HepG2 (cell line): ENCODE results near the gene MARF1. TPM values are rescaled to one million over a fixed set of nuclear protein-coding genes. Genes with fewer than 3 reads are reported as not detected.

ENCODE experiments used
- ATAC-seq: fragments of 200-7000 bp; cut with Tn5 transposase; 3 replicates; pipeline ENCODE4 v1.9.1; 2020; ENCODE audit warnings: mild to moderate bottlenecking, moderate library complexity
- Bru-seq: library from RNA; stranded (reverse); fragments of 400-500 nt; gene quantifications from one replicate; lab custom pipeline; 2021; lab: Mats Ljungman, UMichigan
- BruChase-seq, 2 experiments: library from RNA; stranded (reverse); fragments of 400-500 nt; gene quantifications; one replicate each; lab custom pipeline; 2021; lab: Mats Ljungman, UMichigan
- BruUV-seq: library from RNA; stranded (reverse); fragments of 400-500 nt; replicated peaks from 2 replicates; lab custom pipeline; 2021; lab: Mats Ljungman, UMichigan
- CTCF ChIA-PET: fragments of 300-600 bp; formaldehyde crosslinking; extraction: SDS; loops from one replicate; lab custom pipeline; 2021; ENCODE audit warnings: low total read pairs, inconsistent platforms, low intra/inter-chr PET ratio; lab: Yijun Ruan, JAX
- POLR2A ChIA-PET: fragments of 350-600 bp; sonication (Branson Sonifier 250); formaldehyde crosslinking; loops from one replicate; lab custom pipeline; 2020; ENCODE audit warnings: antibody characterized with exemption, inconsistent platforms; lab: Yijun Ruan, JAX
- DNase-seq: peaks from one replicate; pipeline ENCODE4 v3.0.0-alpha.2; 2015; ENCODE audit warnings: low spot score
- FAIRE-seq: peaks from 3 replicates; lab custom pipeline; 2011; peaks lifted over from hg19 to GRCh38; lab: Jason Lieb, UNC
- H2AFZ ChIP-seq: one replicate; pipeline ENCODE4 v1.6.1; 2011; ENCODE audit warnings: low read length, inconsistent platforms
- H3K27ac ChIP-seq: fragments of 300-600 bp; 3 replicates; pipeline ENCODE4 v1.8.0; 2011; ENCODE audit warnings: mixed run types, mild to moderate bottlenecking, mixed read lengths, low read length, inconsistent platforms; ENCODE audit not compliant: insufficient read depth; ENCODE audit errors: extremely low read length
- H3K27me3 ChIP-seq, 2 experiments: fragments of 200-600 bp in 1 of 2; 2 replicates in 1 of 2; 3 replicates in 1 of 2; pipeline versions ENCODE4 v1.6.0 to v1.8.0; 2011; ENCODE audit warnings: low read length in 2 of 2, mild to moderate bottlenecking in 2 of 2, moderate library complexity in 2 of 2, inconsistent platforms in 1 of 2; ENCODE audit not compliant: insufficient read depth in 2 of 2, control insufficient read depth in 1 of 2
- H3K36me3 ChIP-seq, 2 experiments: fragments of 200-600 bp in 1 of 2; replicated peaks in 1 of 2; 2 replicates in 1 of 2; 3 replicates in 1 of 2; pipeline versions ENCODE4 v1.5.1 to v1.8.0; 2011; ENCODE audit warnings: low read length in 2 of 2, inconsistent platforms in 1 of 2; ENCODE audit not compliant: insufficient read depth in 2 of 2, control insufficient read depth in 1 of 2
- H3K4me1 ChIP-seq: 2 replicates; pipeline ENCODE4 v1.5.1; 2012; ENCODE audit warnings: low read length, inconsistent platforms; ENCODE audit not compliant: insufficient read depth
- H3K4me2 ChIP-seq: 2 replicates; pipeline ENCODE4 v1.6.0; 2011; ENCODE audit warnings: low read depth, low read length, inconsistent platforms
- H3K4me3 ChIP-seq, 3 experiments: fragments of 200-600 bp in 1 of 3; sonication (generic), shearing (Covaris generic) in 1 of 3; replicated peaks in 1 of 3; 2 replicates each; pipeline ENCODE4 v1.5.1; 2011 to 2016; ENCODE audit warnings: low read length in 3 of 3, inconsistent platforms in 2 of 3, low read depth in 2 of 3, mild to moderate bottlenecking in 2 of 3, control low read depth in 1 of 3, mixed read lengths in 1 of 3; ENCODE audit not compliant: insufficient read depth in 1 of 3
- H3K79me2 ChIP-seq: one replicate; pipeline ENCODE4 v1.6.1; 2011; ENCODE audit warnings: low read length, inconsistent platforms; ENCODE audit not compliant: insufficient read depth
- H3K9ac ChIP-seq: 2 replicates; pipeline ENCODE4 v1.6.0; 2011; ENCODE audit warnings: mild to moderate bottlenecking, low read depth, low read length, inconsistent platforms; ENCODE audit not compliant: insufficient read depth
- H3K9me3 ChIP-seq: 2 replicates; pipeline ENCODE4 v1.5.1; 2012; ENCODE audit warnings: mild to moderate bottlenecking, low read length
- H4K20me1 ChIP-seq: 2 replicates; pipeline ENCODE4 v1.6.0; 2011; ENCODE audit warnings: inconsistent platforms, mild to moderate bottlenecking, low read length, moderate library complexity; ENCODE audit not compliant: insufficient read depth
- AGO1 ChIP-seq: fragments of 200-400 bp; formaldehyde crosslinking; IDR thresholded peaks from 2 replicates; pipeline ENCODE4 v1.6.1; 2017; ENCODE audit warnings: mild to moderate bottlenecking, low read depth, low read length, moderate library complexity; ENCODE audit not compliant: poor library complexity, severe bottlenecking
- CCDC6 ChIP-seq: sonication (generic); formaldehyde crosslinking; IDR thresholded peaks from 2 replicates; pipeline ENCODE4 v1.8.1; 2022; ENCODE audit warnings: mild to moderate bottlenecking, missing genetic modification reagents, moderate library complexity
- GMEB2 ChIP-seq: IDR thresholded peaks from 2 replicates; pipeline ENCODE4 v1.6.1; 2016; ENCODE audit warnings: missing biosample characterization, missing genetic modification reagents, low read depth
- NRL ChIP-seq: sonication (generic); formaldehyde crosslinking; IDR thresholded peaks from 2 replicates; pipeline ENCODE4 v1.5.0; 2020; ENCODE audit warnings: missing genetic modification reagents, mild to moderate bottlenecking, moderate library complexity, borderline replicate concordance
- SUZ12 ChIP-seq: fragments of 150-350 bp; IDR thresholded peaks from 2 replicates; pipeline ENCODE4 v1.6.1; 2014; ENCODE audit warnings: low read depth, low read length
- ZBTB39 ChIP-seq: sonication (generic); formaldehyde crosslinking; IDR thresholded peaks from 2 replicates; pipeline ENCODE4 v1.5.0; 2020; ENCODE audit warnings: missing genetic modification reagents
- ZMYM4 ChIP-seq: sonication (generic); formaldehyde crosslinking; IDR thresholded peaks from 2 replicates; pipeline ENCODE4 v1.8.1; 2023; ENCODE audit warnings: mild to moderate bottlenecking, missing genetic modification reagents
- ZNF224 ChIP-seq: sonication (generic); formaldehyde crosslinking; IDR thresholded peaks from 2 replicates; pipeline ENCODE4 v1.5.0; 2020; ENCODE audit warnings: mild to moderate bottlenecking, missing genetic modification reagents
- ZNF292 ChIP-seq: sonication (generic); formaldehyde crosslinking; IDR thresholded peaks from 2 replicates; pipeline ENCODE4 v1.8.1; 2022; ENCODE audit warnings: mild to moderate bottlenecking, low read depth, missing genetic modification reagents, borderline replicate concordance
- ZNF781 ChIP-seq: sonication (generic); formaldehyde crosslinking; IDR thresholded peaks from 2 replicates; pipeline ENCODE4 v1.5.1; 2020; ENCODE audit warnings: borderline replicate concordance, mild to moderate bottlenecking, missing genetic modification reagents; ENCODE audit errors: not compliant biosample characterization
- WGBS: methylation state at CpG from one replicate; pipeline ENCODE4 v1.1.6; 2017; ENCODE audit warnings: low lambda C conversion rate; 5-methylcytosine and 5-hydroxymethylcytosine counted together
- in situ Hi-C: cut with HindIII; loops from 2 replicates; pipeline ENCODE4 v1.10.0; 2017; ENCODE audit warnings: low pct_unique_long_range_greater_than_20kb; ENCODE audit not compliant: extremely low pct_ligation_motif_present
- intact Hi-C: fragments of 100-400 bp; cut with micrococcal nuclease; formaldehyde crosslinking; loops from one replicate; pipeline ENCODE4 v1.10.0; 2022; ENCODE audit not compliant: unreplicated experiment
- long read RNA-seq, 2 experiments: library from RNA in 1 of 2; library from polyadenylated mRNA in 1 of 2; stranded (forward) in 1 of 2; unstranded in 1 of 2; transcript quantifications; one replicate each; pipeline ENCODE4 v2.0.0, GENCODE V29; 2019 to 2022
- polyA minus RNA-seq, 3 experiments: library from RNA; depleted of rRNA, polyadenylated mRNA; stranded (reverse); fragments of >200 nt; gene quantifications; 2 replicates each; pipeline ENCODE4 v1.2.3, GENCODE V29; 2011; ENCODE audit warnings: low replicate concordance in 1 of 3
- polyA plus RNA-seq, 8 experiments: library from polyadenylated mRNA; depleted of rRNA in 3 of 8; stranded (reverse) in 7 of 8; unstranded in 1 of 8; fragments of >200 nt; fragmentation: Illumina TruSeq in 4 of 8; extraction: Trizol in 4 of 8; gene quantifications; 2 replicates each; pipeline versions ENCODE4 v1.2.1 to v1.2.3, GENCODE V29; 2011 to 2016; ENCODE audit warnings: low read depth in 4 of 8, missing spikeins in 1 of 8, mixed read lengths in 1 of 8; ENCODE audit not compliant: insufficient read depth in 1 of 8
- total RNA-seq, 5 experiments: library from RNA; depleted of rRNA; stranded (reverse); fragments of >200 nt; fragmentation: Illumina TruSeq; extraction: Trizol; gene quantifications; 2 replicates each; pipeline ENCODE4 v1.2.3, GENCODE V29; 2016; ENCODE audit warnings: low read depth in 1 of 5

The MARF1 gene
- 8.7 and 12.6 TPM in 2 replicates for total RNA-seq (2016; rRNA removed; fragmentation: Illumina TruSeq; extraction: Trizol)
- total RNA-seq (2016; cell fraction: cytosol; rRNA removed; fragmentation: Illumina TruSeq; extraction: Trizol; ENCODE audit: low read depth) = 4.7 and 4.9 TPM in 2 replicates
- total RNA-seq (2016; cell fraction: insoluble cytoplasmic fraction; rRNA removed; fragmentation: Illumina TruSeq; extraction: Trizol) = 9.0 and 11.2 TPM in 2 replicates
- 5.9 and 7.4 TPM in 2 replicates for total RNA-seq (2016; cell fraction: membrane; rRNA removed; fragmentation: Illumina TruSeq; extraction: Trizol)
- total RNA-seq (2016; cell fraction: nucleus; rRNA removed; fragmentation: Illumina TruSeq; extraction: Trizol) = 15.1 and 17.8 TPM in 2 replicates
- polyA plus RNA-seq (2011; rRNA removed) = 19.3 and 20.7 TPM in 2 replicates
- polyA plus RNA-seq (2011; cell fraction: cytosol; rRNA removed) = 8.5 and 11.8 TPM in 2 replicates
- polyA plus RNA-seq (2011; cell fraction: nucleus; rRNA removed) = 53.5 and 61.6 TPM in 2 replicates
- 29.8 and 37.5 TPM in 2 replicates for polyA plus RNA-seq (2012)
- 0.89 and 1.4 TPM in 2 replicates for polyA plus RNA-seq (2016; cell fraction: cytosol; fragmentation: Illumina TruSeq; extraction: Trizol; ENCODE audit: low read depth)
- polyA plus RNA-seq (2016; cell fraction: insoluble cytoplasmic fraction; fragmentation: Illumina TruSeq; extraction: Trizol; ENCODE audit: low read depth) = 13.1 and 15.0 TPM in 2 replicates
- polyA plus RNA-seq (2016; cell fraction: membrane; fragmentation: Illumina TruSeq; extraction: Trizol; ENCODE audit: low read depth) = 3.1 and 3.3 TPM in 2 replicates
- polyA plus RNA-seq (2016; cell fraction: nucleus; fragmentation: Illumina TruSeq; extraction: Trizol; ENCODE audit: insufficient read depth, low read depth) = 23.8 and 27.5 TPM in 2 replicates
- polyA minus RNA-seq (2011; rRNA and poly(A)+ RNA removed; ENCODE audit: low replicate concordance) = 27.6 and 72.5 TPM in 2 replicates
- 18.2 and 19.5 TPM in 2 replicates for polyA minus RNA-seq (2011; cell fraction: cytosol; rRNA and poly(A)+ RNA removed)
- polyA minus RNA-seq (2011; cell fraction: nucleus; rRNA and poly(A)+ RNA removed) = 76.6 and 109 TPM in 2 replicates
- percentile 75 among the genes with signal in this experiment for Bru-seq, nascent RNA
- percentile 89 among the genes with signal in this experiment for BruChase-seq, experiment 1, labeled RNA remaining after a 6-hour chase
- percentile 83 among the genes with signal in this experiment for BruChase-seq, experiment 2, labeled RNA remaining after a 2-hour chase
- long read RNA-seq, experiment 1, partial matches to known transcripts = 5 of 7 reads
- long read RNA-seq, experiment 1, other reads (novel, unspliced or antisense) = 1 of 7 reads
- long read RNA-seq, experiment 2, full-length matches to known transcripts = 1 of 28 reads
- long read RNA-seq, experiment 2, partial matches to known transcripts = 2 of 28 reads
- long read RNA-seq, experiment 2, other reads (novel, unspliced or antisense) = 25 of 28 reads

GRCh38 chr16:15643048-15643945 is at the start of gene MARF1:
MARF1 (minus strand) TSS chr16:15643154; CDS start chr16:15639233, 3,921 bp downstream.
- WGBS = under 1% methylated on average over 58 of the region's 58 CpGs
- H3K36me3 ChIP-seq = peaks cover 2 to 9% of the 10 kb centered on the region in 2 experiments; a peak in 4 of 5 replicates
- peak; percentile 4 for FAIRE-seq
- TF ChIP-seq ZNF292 (peak; percentile 32; the same call in 1 of the 2 replicates), AGO1 (peak; percentile 62), CCDC6 (0 out of 2 replicates have a peak, but pooled peaks have one; percentile 15), ZNF781 (CRISPR knock-in tag) (peak; percentile 52), ZMYM4 (CRISPR knock-in tag) (peak; percentile 78; the same call in 1 of the 2 replicates), NRL (CRISPR knock-in tag) (peak; percentile 18; the same call in 1 of the 2 replicates), SUZ12 (peak; percentile 78), ZBTB39 (CRISPR knock-in tag) (peak; percentile 95), ZNF224 (CRISPR knock-in tag) (peak; percentile 75; the same call in 1 of the 2 replicates), GMEB2 (CRISPR knock-in tag) (0 out of 2 replicates have a peak, but pooled peaks have one; percentile 35)

More at GRCh38 chr16:15643048-15643945, at the start of gene MARF1:
- Histone ChIP-seq H2AFZ (peak within 1 kb of the TSS; percentile 61), H4K20me1 (no peaks in the 10 kb centered on the region), H3K9me3 (no peaks in the 10 kb centered on the region), H3K9ac (peak within 1 kb of the TSS; percentile 100), H3K79me2 (peaks cover 27% of the 10 kb centered on the region), H3K27me3 (no peaks in the 10 kb centered on the region; a peak in 1 of 5 replicates), H3K4me3 (peak within 1 kb of the TSS; percentile 77 to 99 (median 96)), H3K4me2 (peak within 1 kb of the TSS; percentile 97), H3K27ac (peak within 1 kb of the TSS; percentile 99), H3K4me1 (peaks cover 51% of the 10 kb centered on the region)
- ChIA-PET POLR2A (interaction anchor here (0.7 to 5.7 kb wide), 37 partner anchors 10 to 591 kb away, joined by 3 to 121 read pairs (median 6); partner anchors contain the start of gene RRN3), CTCF (interaction anchor here (1.2 to 1.9 kb wide), 2 partner anchors 39 to 52 kb away, joined by 3 to 7 read pairs; no protein-coding TSS in a partner anchor)
- in situ Hi-C loops (no loop called here), intact Hi-C loops (loop anchor here (1.0 to 5.0 kb wide), 6 partner anchors 29 to 66 kb away; no protein-coding TSS in a partner anchor)
- DNase-seq (peak; percentile 96), ATAC-seq (peak; percentile 60)
- TSS peak; percentile 90 for BruUV-seq
